HG03432 (cell line): ENCODE measurements around the gene NME8.

Source experiments
- ATAC-seq: cut with Tn5 transposase; IDR thresholded peaks from one replicate; pipeline ENCODE4 v1.9.1; 2021; ENCODE audit warnings: mild to moderate bottlenecking, moderate library complexity; ENCODE audit not compliant: unreplicated experiment

NME8 gene

DNA sequence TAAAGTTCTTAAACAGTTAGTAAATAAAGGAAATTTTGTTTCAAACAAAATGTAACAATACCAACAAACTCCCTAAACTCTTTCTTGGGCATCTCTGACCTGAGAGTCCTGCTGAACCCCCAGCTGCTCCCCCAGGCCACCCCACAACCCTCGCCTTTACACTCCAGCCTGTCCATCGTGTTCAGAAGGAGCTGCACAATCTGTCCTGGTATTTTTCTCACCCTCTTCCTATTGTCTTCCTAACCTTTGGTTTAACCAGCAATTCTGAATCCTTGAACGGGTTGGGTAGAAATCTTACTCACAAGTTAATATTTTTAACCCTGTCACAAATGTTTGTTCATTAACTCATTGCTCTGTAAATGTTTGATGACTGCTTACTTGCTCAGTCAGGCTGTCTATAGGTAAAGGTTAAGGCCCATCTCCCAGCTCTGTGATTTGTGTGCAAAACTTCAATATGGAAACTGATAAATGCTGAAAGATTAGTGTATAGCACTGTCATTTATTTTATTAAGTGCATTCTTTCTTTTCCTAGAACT lies 51.4 kb downstream of the NME8 start:
- ATAC-seq = no peak

DNA sequence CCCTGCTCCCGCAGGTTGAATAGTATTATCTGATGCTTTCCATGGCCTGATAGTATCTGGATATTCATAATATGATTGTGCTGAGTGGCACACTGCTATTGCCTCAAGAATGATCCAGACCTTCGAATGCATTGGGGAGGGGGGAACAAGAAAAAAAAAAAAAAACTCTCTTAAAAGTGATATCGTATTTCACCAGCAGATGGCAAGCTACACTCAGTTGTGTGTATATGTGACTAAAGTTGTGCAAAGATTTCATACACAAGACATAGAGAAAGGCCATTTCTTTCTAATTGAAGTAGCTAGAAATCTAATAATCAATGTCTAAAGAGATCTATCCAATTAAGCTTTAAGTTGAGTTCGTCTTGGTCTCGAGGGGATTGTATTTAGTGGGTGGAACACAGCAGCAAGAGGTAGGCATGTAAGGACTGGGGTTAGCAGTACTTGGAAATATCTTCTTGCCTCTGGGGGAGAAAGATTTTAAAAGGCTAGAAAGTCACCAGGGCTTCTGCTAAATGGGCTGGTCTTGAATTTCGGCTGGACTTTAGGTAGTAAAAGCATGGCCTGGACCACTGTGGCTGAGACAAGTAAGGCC lies 52.9 kb downstream of the NME8 start:
- ATAC-seq = no peak

DNA sequence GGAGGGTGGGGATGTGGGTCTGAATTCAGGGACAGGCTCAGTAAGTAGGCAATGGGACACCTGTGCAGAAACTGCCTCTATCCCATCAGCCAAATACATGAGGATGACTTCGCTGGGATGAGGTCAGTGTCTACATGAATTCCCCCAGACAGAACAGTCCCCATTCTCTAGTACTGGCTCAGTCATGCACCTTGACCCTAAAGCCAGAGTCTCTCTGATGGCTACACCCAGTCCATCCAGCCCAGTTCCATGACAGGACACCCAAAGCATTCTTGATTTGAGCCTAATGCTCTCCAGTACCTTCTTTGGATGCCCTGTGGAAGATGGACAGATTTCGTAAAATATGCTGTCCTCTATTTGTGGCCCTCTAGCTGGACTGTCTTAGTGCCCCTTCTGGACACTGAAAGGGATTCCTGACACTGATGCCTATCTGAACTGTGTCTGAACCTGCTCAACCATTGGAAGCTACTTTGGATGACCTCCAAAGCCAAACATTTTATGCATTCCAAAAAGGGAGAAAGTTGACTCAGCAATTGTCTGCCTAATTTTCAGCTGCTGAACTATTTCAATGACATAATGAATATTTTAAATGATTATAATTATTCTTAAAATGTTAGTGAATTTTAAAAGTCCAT lies 53.6 kb downstream of the NME8 start:
- ATAC-seq = no peak

DNA sequence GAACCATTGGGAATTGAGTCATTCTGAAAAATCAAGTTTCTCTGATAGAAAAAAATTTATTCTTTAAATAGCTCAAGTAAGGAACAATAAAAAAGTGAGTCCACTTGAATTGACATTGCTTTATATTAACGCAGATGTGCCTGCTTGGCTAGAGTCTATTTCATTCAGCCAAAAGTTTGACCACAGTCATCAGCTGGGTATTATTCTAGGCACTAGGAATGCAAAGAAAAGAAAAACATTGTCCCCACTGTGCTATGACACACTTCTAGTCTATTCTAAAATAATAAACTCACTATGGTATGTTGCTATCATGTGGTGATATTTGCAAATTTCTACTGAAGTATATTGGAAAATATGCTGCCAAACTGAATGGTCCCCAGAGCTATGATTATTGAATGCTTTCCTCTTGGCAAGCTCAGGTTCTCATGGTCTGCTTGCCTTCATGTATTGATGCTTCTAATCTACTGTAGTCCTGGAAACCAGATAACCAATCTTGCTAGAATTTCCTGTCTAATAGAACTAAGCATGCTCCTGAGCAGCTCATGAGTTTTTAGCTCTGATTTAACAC lies 59.9 kb downstream of the NME8 start:
- ATAC-seq = no peak

DNA sequence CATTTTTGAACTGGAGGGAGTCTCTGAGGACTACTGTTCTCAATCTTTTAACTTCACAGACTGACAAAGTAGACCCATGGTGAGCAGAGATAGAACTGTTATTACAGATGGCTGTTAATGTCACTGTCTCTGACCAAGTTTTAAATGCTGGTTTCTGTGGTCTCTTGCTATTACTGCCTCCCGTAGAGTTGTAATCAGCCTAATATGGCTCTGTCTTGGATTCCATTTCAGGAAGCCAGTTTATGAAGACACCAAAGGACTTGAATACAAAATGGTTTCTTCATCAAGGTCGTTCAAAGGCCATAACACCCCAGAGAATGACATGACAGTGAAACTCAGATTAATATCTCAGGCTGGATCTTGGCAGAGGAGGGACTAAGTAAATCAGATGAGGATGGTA lies 64.4 kb downstream of the NME8 start:
- no peak for ATAC-seq

DNA sequence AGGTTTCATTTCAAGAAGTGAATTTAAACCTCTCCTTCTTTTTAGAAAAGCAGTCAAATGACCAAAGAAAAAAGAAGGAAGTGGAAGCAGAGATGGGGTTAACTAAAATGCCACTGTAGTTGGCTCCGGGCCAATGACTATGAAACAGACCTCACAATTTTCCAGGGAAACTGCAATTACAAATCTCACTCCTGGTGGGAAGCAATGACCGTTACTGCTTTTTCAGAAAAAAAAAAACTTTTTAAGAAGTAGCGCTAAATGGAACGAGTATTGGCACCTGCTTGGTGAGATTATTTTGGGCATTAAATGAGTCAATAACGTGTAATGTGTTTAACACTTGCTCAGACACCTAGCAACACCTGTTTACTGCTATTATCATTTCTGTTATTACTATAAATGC lies 67.0 kb downstream of the NME8 start:
- peak; percentile 37 for ATAC-seq

DNA sequence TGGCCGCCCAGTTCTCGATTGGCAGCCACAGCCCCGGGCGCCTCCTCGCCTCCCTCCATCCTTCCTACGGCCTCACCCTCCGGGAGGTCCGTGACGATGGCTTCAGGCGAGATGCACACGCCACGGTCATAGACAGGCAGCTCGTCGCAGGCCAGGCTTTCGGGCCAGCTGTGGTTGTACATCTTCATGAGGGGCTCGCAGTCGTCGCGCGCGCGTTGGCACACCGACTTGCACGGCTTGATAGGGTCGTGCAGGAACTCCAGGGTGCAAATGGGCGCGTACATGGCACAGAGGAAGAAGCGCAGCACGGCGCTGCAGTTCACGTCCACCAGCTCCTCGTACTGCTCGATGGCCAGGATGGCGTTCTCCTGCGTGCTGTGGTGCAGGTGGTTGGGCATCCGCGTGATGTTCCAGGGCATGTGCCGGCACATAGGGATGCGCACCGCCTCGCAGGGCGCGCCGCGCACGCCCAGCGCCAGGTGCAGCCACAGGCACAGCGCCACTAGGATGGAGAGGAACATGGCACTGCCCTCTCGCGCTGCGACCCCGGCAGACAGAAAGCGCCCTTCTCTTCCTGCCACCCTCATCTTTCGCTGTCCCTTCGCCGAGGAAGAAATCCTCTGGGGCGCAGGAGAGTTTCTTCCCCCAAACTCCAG lies 67.7 kb downstream of the NME8 start:
- no peak for ATAC-seq

DNA sequence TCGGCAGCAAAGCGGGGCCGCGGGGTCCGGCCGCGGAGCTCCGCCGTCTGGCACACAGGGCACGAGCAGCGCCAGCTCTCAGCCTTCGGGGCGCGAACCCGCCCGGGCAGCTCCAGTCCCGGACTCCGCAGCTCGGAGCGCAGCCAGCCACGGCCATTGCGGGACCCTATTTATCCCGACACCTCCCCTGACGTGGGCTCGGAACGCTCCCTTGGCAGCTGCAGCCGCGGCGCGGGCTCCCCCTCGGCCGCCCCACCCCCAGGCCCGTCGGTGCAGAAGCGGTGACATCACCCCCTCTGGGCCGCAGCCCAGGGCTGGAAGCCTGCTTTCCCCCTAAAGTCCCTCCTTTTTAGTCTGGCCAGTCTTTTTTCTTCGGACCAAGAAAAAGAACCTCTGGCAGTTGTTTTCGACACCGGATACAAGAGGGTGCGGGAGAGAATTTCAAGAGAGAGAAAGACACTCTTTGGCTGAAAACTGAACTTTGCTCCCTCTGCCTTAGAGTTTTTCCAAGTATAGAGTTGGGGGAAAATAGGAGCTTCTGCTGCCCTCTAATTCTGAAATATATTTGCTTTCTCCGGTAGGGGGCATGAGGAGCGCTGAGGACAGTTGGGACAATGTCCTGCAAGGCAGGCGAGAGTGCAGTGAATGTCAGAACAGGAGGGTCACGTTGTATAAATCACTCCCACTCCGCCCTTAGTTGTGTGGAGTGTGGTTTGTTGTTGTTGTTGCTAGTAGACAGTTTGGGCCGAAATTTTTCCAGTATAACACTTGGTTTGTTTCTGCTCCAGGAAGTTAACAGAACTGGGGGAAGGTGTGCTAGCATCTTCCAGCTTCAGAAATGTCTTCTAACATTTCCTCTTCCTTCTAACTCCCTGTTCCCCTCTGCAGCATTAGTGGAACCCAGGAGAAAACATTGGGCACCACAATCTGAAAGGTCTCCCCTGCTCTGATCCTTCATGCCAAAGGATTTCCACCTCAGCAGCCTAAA lies 68.6 kb downstream of the NME8 start, which contains the start of gene SFRP4:
Gene SFRP4 (minus strand): TSS at position 145 of the 988 bp plus-strand sequence. CDS start 280 bp downstream, outside the sequence.
- ATAC-seq = peak; percentile 22

DNA sequence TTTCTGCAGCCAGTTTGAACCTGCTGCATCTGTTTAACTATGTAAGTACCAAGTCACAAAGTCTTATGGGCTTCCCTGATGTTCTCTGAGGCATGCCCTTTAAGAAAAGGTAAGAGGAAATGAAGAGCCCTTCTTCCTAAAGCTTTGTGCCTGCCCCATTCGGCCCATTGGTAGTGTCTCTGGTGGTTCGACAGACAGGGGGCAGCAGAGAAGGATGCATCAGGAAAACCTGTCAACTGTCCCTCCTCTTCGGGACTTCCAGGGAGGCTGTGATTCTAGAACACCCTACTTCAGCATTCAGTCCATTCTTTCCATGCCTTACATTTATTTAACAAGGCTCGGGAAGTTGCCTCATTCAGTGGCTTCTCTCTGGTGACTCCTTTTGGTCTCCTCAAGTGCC lies 70.1 kb downstream of the NME8 start:
- ATAC-seq = no peak

DNA sequence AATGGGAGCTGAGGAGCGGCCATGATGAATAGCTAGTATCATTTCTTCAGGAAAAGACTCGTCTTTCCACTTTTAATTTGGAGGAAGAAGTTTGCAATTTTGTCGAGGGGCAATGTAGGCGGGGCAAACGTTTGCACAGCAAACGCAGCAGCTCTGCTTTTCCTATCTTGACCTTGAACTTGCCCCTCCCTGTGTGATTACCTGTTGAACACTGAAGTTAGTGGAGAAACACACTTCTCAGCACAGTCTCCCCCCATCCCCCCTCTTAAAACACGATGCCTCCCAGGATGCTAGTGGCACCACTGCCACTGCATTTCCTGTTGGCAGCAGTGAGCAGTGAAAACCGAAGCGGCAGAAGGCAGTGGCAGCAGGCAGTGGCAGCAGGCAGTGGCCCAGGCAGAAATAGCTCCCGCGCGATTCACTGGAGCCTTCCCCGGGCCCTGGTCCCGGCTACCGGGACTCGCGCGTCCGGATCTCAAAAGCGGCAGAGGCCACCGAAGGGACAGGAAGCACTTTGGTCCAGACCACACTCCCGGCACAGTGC lies 72.0 kb downstream of the NME8 start, which contains the start of gene EPDR1:
Gene EPDR1 (plus strand): TSS at position 336 of the 544 bp plus-strand sequence. CDS start 300 bp downstream, outside the sequence.
- peak; percentile 62 for ATAC-seq

DNA sequence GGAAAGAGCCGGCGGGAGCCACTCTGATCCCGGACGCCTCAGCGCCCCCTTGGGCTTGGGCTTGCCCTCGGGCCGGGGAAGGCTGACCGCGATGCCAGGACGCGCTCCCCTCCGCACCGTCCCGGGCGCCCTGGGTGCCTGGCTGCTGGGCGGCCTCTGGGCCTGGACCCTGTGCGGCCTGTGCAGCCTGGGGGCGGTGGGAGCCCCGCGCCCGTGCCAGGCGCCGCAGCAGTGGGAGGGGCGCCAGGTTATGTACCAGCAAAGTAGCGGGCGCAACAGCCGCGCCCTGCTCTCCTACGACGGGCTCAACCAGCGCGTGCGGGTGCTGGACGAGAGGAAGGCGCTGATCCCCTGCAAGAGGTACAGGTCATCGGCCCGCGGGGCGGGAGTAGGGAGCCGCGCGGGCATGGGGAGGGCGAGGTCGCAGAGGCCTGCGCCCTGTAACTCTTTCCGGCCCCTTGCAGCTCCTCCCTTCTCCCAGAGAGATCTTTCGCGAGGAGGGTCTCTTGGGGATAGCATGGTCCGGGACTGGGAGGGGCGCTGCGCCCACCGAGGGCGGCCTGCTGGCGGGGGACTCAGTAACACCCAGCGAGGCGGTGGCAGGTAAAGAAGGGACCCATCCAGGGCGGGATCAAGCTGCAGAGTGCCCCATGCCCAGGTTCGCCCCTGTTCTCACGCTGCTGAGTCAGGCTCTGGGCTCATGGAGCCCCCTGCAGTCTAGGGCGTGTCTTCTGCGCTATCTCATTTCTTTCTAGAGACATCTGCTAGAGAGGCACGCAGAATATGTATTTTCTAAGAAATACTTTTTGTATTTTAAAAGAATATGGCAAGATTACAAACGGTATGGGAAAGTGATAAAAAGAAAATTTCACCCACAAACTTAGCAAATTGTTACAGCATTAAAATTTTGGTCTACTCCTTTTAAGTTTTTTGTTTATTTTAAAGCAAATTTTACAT lies 72.7 kb downstream of the NME8 start:
- peak; percentile 68 for ATAC-seq

DNA sequence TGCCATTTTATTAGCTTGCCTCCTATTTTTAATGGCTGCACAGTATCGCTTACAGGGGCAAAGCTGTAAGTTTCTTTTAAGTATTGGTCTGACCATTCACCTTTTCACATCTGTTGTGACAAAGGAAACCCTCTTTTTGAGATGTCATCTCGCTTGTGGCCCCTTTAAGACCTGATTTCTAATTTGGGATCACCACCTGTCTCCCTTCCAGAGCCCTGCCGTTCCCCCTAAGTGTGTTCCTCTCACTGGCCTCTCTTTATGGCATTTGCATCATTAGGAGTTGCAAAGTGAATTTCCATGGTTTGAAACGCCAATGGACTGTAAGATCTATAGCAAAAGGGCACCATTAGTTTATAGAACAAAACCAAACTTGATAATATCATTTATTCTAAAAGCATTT lies 73.5 kb downstream of the NME8 start:
- no peak for ATAC-seq

DNA sequence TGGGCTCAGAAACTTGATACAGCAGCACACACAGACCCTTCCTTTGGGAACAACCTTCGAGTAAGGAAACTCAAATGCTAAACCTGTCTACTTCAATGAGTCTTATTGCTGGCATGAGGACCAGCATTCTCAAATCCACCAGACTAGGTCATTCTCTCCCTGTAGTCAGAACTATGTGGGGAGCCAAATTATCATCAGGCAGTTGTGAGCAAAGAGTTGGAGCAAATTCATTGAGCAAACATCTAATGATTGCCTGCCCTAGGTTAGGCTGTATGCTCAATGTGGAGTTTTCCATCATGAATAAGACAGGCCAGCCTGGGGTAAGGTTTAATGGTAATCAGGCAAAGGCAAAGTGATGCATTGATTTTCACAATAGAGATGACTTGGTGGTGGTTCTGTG lies 75.6 kb downstream of the NME8 start:
- no peak for ATAC-seq

DNA sequence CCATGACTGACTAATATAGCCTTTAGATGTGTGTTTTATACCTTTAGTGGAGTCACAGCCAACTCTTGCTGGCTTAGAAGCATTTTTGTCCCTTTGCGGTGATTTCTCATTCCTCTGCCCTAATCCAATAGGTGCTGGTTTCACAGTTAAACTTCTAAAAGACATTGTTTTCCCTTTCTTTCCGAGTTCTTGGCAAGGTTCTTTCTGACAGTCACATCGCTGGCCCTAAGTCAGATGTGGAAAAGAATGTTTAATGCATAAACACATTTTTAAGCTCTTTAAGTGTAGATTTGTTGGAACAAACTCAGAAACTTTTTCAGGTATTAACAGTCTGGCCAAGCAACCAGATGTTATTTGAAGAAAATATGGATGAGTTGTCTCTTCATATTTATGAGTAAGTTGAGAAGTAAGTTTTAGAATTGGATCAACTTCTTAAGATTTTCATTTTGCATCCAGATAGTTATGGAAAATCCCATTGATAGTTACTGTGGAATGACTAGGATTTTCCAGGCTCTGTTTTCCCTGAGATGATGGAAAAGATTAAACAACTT lies 76.2 kb downstream of the NME8 start:
- no peak for ATAC-seq

DNA sequence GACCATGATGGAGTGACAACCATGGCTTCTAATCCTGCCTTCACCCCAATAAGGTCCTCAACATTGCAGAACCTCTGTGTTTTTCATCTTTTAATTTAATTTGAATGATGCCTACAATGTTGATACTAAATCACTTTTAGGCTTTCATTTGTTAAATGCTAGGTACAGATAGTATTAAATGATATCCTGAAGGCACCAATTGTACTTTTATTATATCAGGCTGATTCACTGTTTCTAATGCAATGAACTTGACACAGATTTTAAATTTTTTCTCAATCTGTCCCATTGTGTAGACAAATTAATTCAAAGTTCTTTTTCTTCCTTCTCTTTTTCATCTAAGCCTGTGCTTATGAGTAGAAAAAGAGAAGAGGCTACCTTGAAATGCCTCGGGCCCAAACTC lies 77.2 kb downstream of the NME8 start:
- ATAC-seq = no peak

DNA sequence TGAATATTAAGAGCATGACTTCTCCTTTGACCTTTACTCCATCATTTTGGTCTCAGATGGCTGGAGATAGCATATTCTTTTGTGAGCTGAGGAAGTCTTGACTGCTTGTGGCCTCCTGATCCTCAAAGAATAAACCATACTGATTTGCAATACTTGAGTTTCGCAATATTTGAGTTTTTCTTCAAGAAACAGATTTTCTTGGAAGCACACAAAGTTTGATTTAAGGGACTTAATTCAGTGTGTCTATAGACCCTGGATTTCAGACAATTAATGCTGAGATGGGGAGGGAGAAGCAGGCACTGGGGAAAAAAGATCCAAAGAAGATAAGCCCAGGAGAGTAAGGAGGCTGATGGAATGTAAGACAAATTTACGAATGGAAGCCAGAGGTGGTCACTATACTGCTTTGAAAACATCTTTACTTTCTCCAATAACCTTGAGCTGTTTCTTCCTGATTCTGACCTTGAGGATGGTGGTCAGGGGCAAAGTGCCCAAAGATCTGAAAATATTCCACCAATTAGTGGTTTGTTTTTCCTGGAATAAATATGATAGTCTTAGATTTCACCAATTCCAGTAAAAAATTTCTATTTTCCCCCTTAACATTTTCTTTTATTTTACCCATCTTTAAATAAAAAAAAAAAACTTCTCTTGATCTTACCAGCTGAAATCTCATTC lies 79.5 kb downstream of the NME8 start:
- no peak for ATAC-seq

DNA sequence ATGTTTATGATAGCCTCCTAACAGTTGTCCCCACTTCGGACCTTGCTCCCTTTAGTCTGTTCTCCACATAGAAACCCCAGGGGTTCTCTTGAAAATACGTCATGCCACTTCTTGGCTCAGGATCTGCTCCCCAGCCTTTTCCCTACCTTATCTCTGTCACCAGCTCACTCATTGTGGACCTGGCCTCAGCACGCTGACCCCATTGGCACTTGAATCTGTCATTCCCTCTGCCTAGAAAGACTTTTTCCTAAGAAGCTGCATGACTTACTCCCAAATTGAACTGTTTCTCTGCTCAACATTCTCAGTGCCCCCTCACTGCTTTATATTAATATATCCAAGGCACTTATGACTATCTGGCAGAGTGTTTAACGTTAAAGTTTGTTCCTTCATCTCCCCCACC lies 80.5 kb downstream of the NME8 start:
- no peak for ATAC-seq
